HG02610 (cell line): ENCODE measurements around the gene RFX1.

ENCODE experiments used
- ATAC-seq: cut with Tn5 transposase; IDR thresholded peaks from one replicate; pipeline ENCODE4 v1.9.1; 2021; ENCODE audit warnings: mild to moderate bottlenecking, moderate library complexity; ENCODE audit not compliant: unreplicated experiment

Gene RFX1

GRCh38 chr19:13962699-13963602 lies 43.2 kb downstream of the RFX1 start:
- ATAC-seq, result no peak

GRCh38 chr19:13961826-13962698 lies 44.1 kb downstream of the RFX1 start:
- no peak for ATAC-seq

- no peak for ATAC-seq
Measured at GRCh38 chr19:13960863-13961784, 45.0 kb downstream of the RFX1 start.

GRCh38 chr19:13959962-13960862 lies 45.9 kb downstream of the RFX1 start:
- no peak for ATAC-seq

- ATAC-seq, result no peak
Measured at GRCh38 chr19:13959141-13959961, 46.8 kb downstream of the RFX1 start.

GRCh38 chr19:13958043-13958442 lies 48.1 kb downstream of the RFX1 start:
- no peak for ATAC-seq

- ATAC-seq, result no peak
Measured at GRCh38 chr19:13957051-13957450, 49.1 kb downstream of the RFX1 start.

GRCh38 chr19:13956365-13956744 lies 49.8 kb downstream of the RFX1 start:
- no peak for ATAC-seq

GRCh38 chr19:13955662-13956364 lies 50.3 kb downstream of the RFX1 start:
- ATAC-seq, result no peak

GRCh38 chr19:13954185-13954584 lies 51.9 kb downstream of the RFX1 start:
- ATAC-seq, result no peak

GRCh38 chr19:13952931-13953531 lies 53.1 kb downstream of the RFX1 start:
- no peak for ATAC-seq

GRCh38 chr19:13952154-13952930 lies 53.8 kb downstream of the RFX1 start, which contains the start of gene DCAF15:
Gene DCAF15 (plus strand): TSS chr19:13952509. CDS start chr19:13952513, 4 bp downstream.
- ATAC-seq, result peak; percentile 96

- ATAC-seq, result no peak
Measured at GRCh38 chr19:13951799-13952153, 54.3 kb downstream of the RFX1 start.

- no peak for ATAC-seq
Measured at GRCh38 chr19:13951043-13951442, 55.1 kb downstream of the RFX1 start.

- ATAC-seq, result no peak
Measured at GRCh38 chr19:13946414-13946813, 59.7 kb downstream of the RFX1 start.

- ATAC-seq, result no peak
Measured at GRCh38 chr19:13942023-13942684, 64.0 kb downstream of the RFX1 start.
